ENCODE measurements around the gene RNASE12.

GRCh38 chr14:20578325-20578724, 12.9 kb downstream of the RNASE12 start:
- no peak for TF ChIP-seq CTCF (IDR thresholded peaks at IDR 0.05)
- TF ChIP-seq POLR2AphosphoS5 (IDR thresholded peaks at IDR 0.05), result no peak

Measured in sigmoid colon (tissue), 4 donors.